ENCODE results near the gene PPP1R3C. TPM values are rescaled to one million over a fixed set of nuclear protein-coding genes. Genes with fewer than 3 reads are reported as not detected.

Gene PPP1R3C
- total and polyA plus RNA-seq, 2 experiments from 2014 or later = 0.91 to 1.8 TPM

- no peak for TF ChIP-seq ZNF462 (CRISPR knock-in tag; IDR thresholded peaks at IDR 0.05)
- no peak for TF ChIP-seq NANOG (IDR thresholded peaks at IDR 0.05; ENCODE audit: borderline replicate concordance)
Measured at GRCh38 chr10:91593366-91593765, 39.5 kb downstream of the PPP1R3C start (continued).

DNA sequence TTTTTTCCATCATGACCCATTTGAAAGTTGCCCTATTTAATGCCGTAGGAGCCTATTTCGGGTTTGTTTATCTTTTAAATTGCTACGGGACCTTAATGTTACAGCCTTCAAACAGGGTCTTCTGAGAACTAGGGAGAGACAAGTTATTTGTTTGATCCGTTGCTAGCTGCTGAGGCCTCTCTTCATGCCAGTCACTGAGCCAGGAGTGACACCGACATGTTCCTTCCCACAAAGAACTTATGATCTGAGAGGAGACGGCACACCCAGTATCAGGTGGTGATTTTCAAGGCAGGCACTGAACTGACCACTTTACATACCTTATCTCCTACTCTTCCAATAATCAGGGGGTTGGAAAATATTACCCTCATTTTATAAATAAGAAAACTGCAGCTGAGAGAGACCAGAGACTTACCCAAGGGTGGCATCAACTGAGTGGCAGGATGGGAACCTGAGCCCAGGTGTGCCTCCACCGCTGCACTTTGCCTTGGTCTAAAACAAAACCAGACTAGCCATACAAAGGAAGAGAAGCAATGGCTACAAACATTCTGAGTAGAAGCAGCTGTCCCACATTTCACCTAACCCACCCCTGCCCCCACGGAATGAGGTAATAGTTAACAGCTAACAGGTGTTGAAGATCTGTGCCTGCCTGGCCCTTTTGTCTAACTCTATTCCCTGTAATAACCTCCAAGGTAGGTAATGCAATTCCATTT, 40.5 kb downstream of the PPP1R3C start:
- Mint-ChIP-seq H3K4me1 (no peaks in the 10 kb centered on the region), H3K4me3 (no peak overlapping the region), H3K27ac (no peak overlapping the region), H3K36me3 (ENCODE audit: low read depth) (no peaks in the 10 kb centered on the region), H3K27me3 (ENCODE audit: insufficient read depth, low read depth, poor library complexity) (peaks cover 2% of the 10 kb centered on the region), H3K9me3 (no peaks in the 10 kb centered on the region)
- no peaks in the 10 kb centered on the region for H3K4me1 ChIP-seq (ENCODE audit: insufficient read depth)
- ATAC-seq (no peak), DNase-seq (ENCODE audit: low spot score) (no peak)
- H3K27me3 ChIP-seq (ENCODE audit: insufficient read depth) = no peaks in the 10 kb centered on the region
- no peak overlapping the region for H2AFZ ChIP-seq
- H3K79me2 ChIP-seq (replicated peaks; ENCODE audit: insufficient read depth) = no peaks in the 10 kb centered on the region
- no peaks in the 10 kb centered on the region for H4K20me1 ChIP-seq (replicated peaks; ENCODE audit: insufficient read depth)
- no peak overlapping the region for H3K4me3 ChIP-seq
- H3K36me3 ChIP-seq (ENCODE audit: insufficient read depth) = no peaks in the 10 kb centered on the region
- no peak overlapping the region for H3K4me2 ChIP-seq
- H3K27ac ChIP-seq (ENCODE audit: low read depth) = no peak overlapping the region
- H3F3A ChIP-seq (replicated peaks; ENCODE audit: low read depth) = no peaks in the 10 kb centered on the region
- H3K9me2 ChIP-seq (ENCODE audit: insufficient read depth) = no peaks in the 10 kb centered on the region; the same call in 1 of the 2 replicates
- TF ChIP-seq STAT1 (IDR thresholded peaks at IDR 0.05; ENCODE audit: unreplicated experiment) = no peak
- TF ChIP-seq JUNB (IDR thresholded peaks at IDR 0.05; ENCODE audit: unreplicated experiment) = no peak
- no peak for TF ChIP-seq NANOG (IDR thresholded peaks at IDR 0.05; ENCODE audit: borderline replicate concordance)
- TF ChIP-seq CREB1 (CRISPR knock-in tag; IDR thresholded peaks at IDR 0.05; ENCODE audit: low read depth) = no peak
- no peak for TF ChIP-seq ZNF114 (CRISPR knock-in tag; IDR thresholded peaks at IDR 0.05)
- no peak for TF ChIP-seq ZNF331 (CRISPR knock-in tag; IDR thresholded peaks at IDR 0.05; ENCODE audit: low read depth)
- TF ChIP-seq, protein P1, sequence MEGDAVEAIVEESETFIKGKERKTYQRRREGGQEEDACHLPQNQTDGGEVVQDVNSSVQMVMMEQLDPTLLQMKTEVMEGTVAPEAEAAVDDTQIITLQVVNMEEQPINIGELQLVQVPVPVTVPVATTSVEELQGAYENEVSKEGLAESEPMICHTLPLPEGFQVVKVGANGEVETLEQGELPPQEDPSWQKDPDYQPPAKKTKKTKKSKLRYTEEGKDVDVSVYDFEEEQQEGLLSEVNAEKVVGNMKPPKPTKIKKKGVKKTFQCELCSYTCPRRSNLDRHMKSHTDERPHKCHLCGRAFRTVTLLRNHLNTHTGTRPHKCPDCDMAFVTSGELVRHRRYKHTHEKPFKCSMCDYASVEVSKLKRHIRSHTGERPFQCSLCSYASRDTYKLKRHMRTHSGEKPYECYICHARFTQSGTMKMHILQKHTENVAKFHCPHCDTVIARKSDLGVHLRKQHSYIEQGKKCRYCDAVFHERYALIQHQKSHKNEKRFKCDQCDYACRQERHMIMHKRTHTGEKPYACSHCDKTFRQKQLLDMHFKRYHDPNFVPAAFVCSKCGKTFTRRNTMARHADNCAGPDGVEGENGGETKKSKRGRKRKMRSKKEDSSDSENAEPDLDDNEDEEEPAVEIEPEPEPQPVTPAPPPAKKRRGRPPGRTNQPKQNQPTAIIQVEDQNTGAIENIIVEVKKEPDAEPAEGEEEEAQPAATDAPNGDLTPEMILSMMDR (conservative IDR thresholded peaks at IDR 0.05; ENCODE audit: low read depth in 2 of 2) = no peak
- TF ChIP-seq, protein P2, sequence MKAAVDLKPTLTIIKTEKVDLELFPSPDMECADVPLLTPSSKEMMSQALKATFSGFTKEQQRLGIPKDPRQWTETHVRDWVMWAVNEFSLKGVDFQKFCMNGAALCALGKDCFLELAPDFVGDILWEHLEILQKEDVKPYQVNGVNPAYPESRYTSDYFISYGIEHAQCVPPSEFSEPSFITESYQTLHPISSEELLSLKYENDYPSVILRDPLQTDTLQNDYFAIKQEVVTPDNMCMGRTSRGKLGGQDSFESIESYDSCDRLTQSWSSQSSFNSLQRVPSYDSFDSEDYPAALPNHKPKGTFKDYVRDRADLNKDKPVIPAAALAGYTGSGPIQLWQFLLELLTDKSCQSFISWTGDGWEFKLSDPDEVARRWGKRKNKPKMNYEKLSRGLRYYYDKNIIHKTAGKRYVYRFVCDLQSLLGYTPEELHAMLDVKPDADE (IDR thresholded peaks at IDR 0.05) = no peak

Data from GM23338 (cell line).